GM19240 (cell line): ENCODE data around the gene ZDHHC11B.
"Not testable (repeated sequence)": the region's sequence is repeated elsewhere in the genome, so short reads cannot be mapped to it uniquely, and the experiment has no call there.

Experiments used
- DNase-seq: peaks from one replicate; pipeline ENCODE4 v3.0.0; 2011; ENCODE audit warnings: low spot score; ENCODE audit not compliant: insufficient read length

Gene ZDHHC11B

GRCh38 chr5:785181-785705 is 714 bp upstream of the ZDHHC11B start:
- DNase-seq, result not testable (repeated sequence)

GRCh38 chr5:783881-784427 is 575 bp downstream of the ZDHHC11B start:
- DNase-seq, result not testable (repeated sequence)

- not testable (repeated sequence) for DNase-seq
Observed at GRCh38 chr5:783049-783802, 1.3 kb downstream of the ZDHHC11B start.

- DNase-seq, result not testable (repeated sequence)
Observed at GRCh38 chr5:782356-782755, 2.2 kb downstream of the ZDHHC11B start.

- DNase-seq, result not testable (repeated sequence)
Observed at GRCh38 chr5:780571-780970, 4.0 kb downstream of the ZDHHC11B start.

- DNase-seq, result not testable (repeated sequence)
Observed at GRCh38 chr5:778967-779366, 5.6 kb downstream of the ZDHHC11B start.

GRCh38 chr5:778421-778820 is 6.1 kb downstream of the ZDHHC11B start:
- not testable (repeated sequence) for DNase-seq

GRCh38 chr5:777756-778161 is 6.8 kb downstream of the ZDHHC11B start:
- no peak for DNase-seq

- DNase-seq, result no peak
Observed at GRCh38 chr5:776862-777711, 7.4 kb downstream of the ZDHHC11B start.

GRCh38 chr5:775961-776861 is 8.3 kb downstream of the ZDHHC11B start:
- DNase-seq, result peak; percentile 19

GRCh38 chr5:775595-775960 is 9.0 kb downstream of the ZDHHC11B start:
- DNase-seq, result not testable (repeated sequence)

- peak; percentile 19 for DNase-seq
Observed at GRCh38 chr5:774854-775505, 9.5 kb downstream of the ZDHHC11B start.

GRCh38 chr5:774304-774703 is 10.2 kb downstream of the ZDHHC11B start:
- not testable (repeated sequence) for DNase-seq

GRCh38 chr5:773517-774264 is 10.8 kb downstream of the ZDHHC11B start:
- DNase-seq, result no peak

GRCh38 chr5:772931-773330 is 11.6 kb downstream of the ZDHHC11B start:
- not testable (repeated sequence) for DNase-seq

- not testable (repeated sequence) for DNase-seq
Observed at GRCh38 chr5:772547-772890, 12.0 kb downstream of the ZDHHC11B start.

GRCh38 chr5:771841-772546 is 12.5 kb downstream of the ZDHHC11B start:
- DNase-seq, result not testable (repeated sequence)

- not testable (repeated sequence) for DNase-seq
Observed at GRCh38 chr5:771087-771781, 13.3 kb downstream of the ZDHHC11B start.
